ENCODE data around the gene AAGAB. TPM values are rescaled to one million over a fixed set of nuclear protein-coding genes. Genes with fewer than 3 reads are reported as not detected.

Gene AAGAB
- polyA plus RNA-seq, 1 donor = 31.1 TPM

GRCh38 chr15:67173786-67174185 is 80.7 kb downstream of the AAGAB start:
- no peak overlapping the region for H3K4me3 ChIP-seq (ENCODE audit: low read length)
- no peaks in the 10 kb centered on the region for H3K9me3 ChIP-seq (ENCODE audit: control insufficient read depth, low read depth, low read length)
- H3K27me3 ChIP-seq (ENCODE audit: control insufficient read depth, insufficient read depth, low read length) = no peaks in the 10 kb centered on the region
- WGBS (ENCODE audit: insufficient coverage, low lambda C conversion rate) = 90% methylated on average over 2 of the region's 8 CpGs
- H3K36me3 ChIP-seq (ENCODE audit: control insufficient read depth, insufficient read depth, low read length) = peaks cover 67% of the 10 kb centered on the region
- no peak overlapping the region for H3K27ac ChIP-seq (ENCODE audit: low read length)
- no peak for DNase-seq
- H3K4me1 ChIP-seq (ENCODE audit: control insufficient read depth, insufficient read depth, low read length) = peaks cover 4% of the 10 kb centered on the region

- no CpG with 5 or more reads among the region's 8 CpGs for WGBS (ENCODE audit: insufficient coverage, low lambda C conversion rate)
- DNase-seq = no peak
- Histone ChIP-seq H3K4me1 (ENCODE audit: control insufficient read depth, insufficient read depth, low read length) (peaks cover 4% of the 10 kb centered on the region), H3K27ac (ENCODE audit: low read length) (no peak overlapping the region), H3K4me3 (ENCODE audit: low read length) (no peak overlapping the region), H3K27me3 (ENCODE audit: control insufficient read depth, insufficient read depth, low read length) (no peaks in the 10 kb centered on the region), H3K9me3 (ENCODE audit: control insufficient read depth, low read depth, low read length) (no peaks in the 10 kb centered on the region), H3K36me3 (ENCODE audit: control insufficient read depth, insufficient read depth, low read length) (peaks cover 69% of the 10 kb centered on the region)
Measured at GRCh38 chr15:67173005-67173404, 81.5 kb downstream of the AAGAB start.

- H3K36me3 ChIP-seq (ENCODE audit: control insufficient read depth, insufficient read depth, low read length) = peaks cover 72% of the 10 kb centered on the region
- DNase-seq = no peak
- H3K9me3 ChIP-seq (ENCODE audit: control insufficient read depth, low read depth, low read length) = no peaks in the 10 kb centered on the region
- no peak overlapping the region for H3K27ac ChIP-seq (ENCODE audit: low read length)
- peaks cover 4% of the 10 kb centered on the region for H3K4me1 ChIP-seq (ENCODE audit: control insufficient read depth, insufficient read depth, low read length)
- no CpG with 5 or more reads among the region's 6 CpGs for WGBS (ENCODE audit: insufficient coverage, low lambda C conversion rate)
- no peak overlapping the region for H3K4me3 ChIP-seq (ENCODE audit: low read length)
- no peaks in the 10 kb centered on the region for H3K27me3 ChIP-seq (ENCODE audit: control insufficient read depth, insufficient read depth, low read length)
Measured at GRCh38 chr15:67172172-67172571, 82.3 kb downstream of the AAGAB start.

- no peaks in the 10 kb centered on the region for H3K27me3 ChIP-seq (ENCODE audit: control insufficient read depth, insufficient read depth, low read length)
- no peak for DNase-seq
- H3K9me3 ChIP-seq (ENCODE audit: control insufficient read depth, low read depth, low read length) = no peaks in the 10 kb centered on the region
- 100% methylated on average over 2 of the region's 4 CpGs for whole genome bisulfite sequencing (ENCODE audit: insufficient coverage, low lambda C conversion rate)
- H3K4me1 ChIP-seq (ENCODE audit: control insufficient read depth, insufficient read depth, low read length) = peaks cover 4% of the 10 kb centered on the region
- no peak overlapping the region for H3K27ac ChIP-seq (ENCODE audit: low read length)
- H3K36me3 ChIP-seq (ENCODE audit: control insufficient read depth, insufficient read depth, low read length) = peaks cover 73% of the 10 kb centered on the region
- no peak overlapping the region for H3K4me3 ChIP-seq (ENCODE audit: low read length)
Measured at GRCh38 chr15:67171471-67171870, 83.0 kb downstream of the AAGAB start.

- no peaks in the 10 kb centered on the region for H3K9me3 ChIP-seq (ENCODE audit: control insufficient read depth, low read depth, low read length)
- no peak overlapping the region for H3K27ac ChIP-seq (ENCODE audit: low read length)
- WGBS (ENCODE audit: insufficient coverage, low lambda C conversion rate) = no CpG with 5 or more reads among the region's 12 CpGs
- DNase-seq = no peak
- H3K36me3 ChIP-seq (ENCODE audit: control insufficient read depth, insufficient read depth, low read length) = peaks cover 84% of the 10 kb centered on the region
- H3K27me3 ChIP-seq (ENCODE audit: control insufficient read depth, insufficient read depth, low read length) = no peaks in the 10 kb centered on the region
- H3K4me1 ChIP-seq (ENCODE audit: control insufficient read depth, insufficient read depth, low read length) = no peaks in the 10 kb centered on the region
- H3K4me3 ChIP-seq (ENCODE audit: low read length) = no peak overlapping the region
Measured at GRCh38 chr15:67170143-67170925, 84.1 kb downstream of the AAGAB start.

GRCh38 chr15:67168694-67169093 is 85.8 kb downstream of the AAGAB start:
- no peak for DNase-seq
- Histone ChIP-seq H3K36me3 (ENCODE audit: control insufficient read depth, insufficient read depth, low read length) (peaks cover 80% of the 10 kb centered on the region), H3K4me3 (ENCODE audit: low read length) (no peak overlapping the region), H3K27ac (ENCODE audit: low read length) (no peak overlapping the region), H3K27me3 (ENCODE audit: control insufficient read depth, insufficient read depth, low read length) (no peaks in the 10 kb centered on the region), H3K9me3 (ENCODE audit: control insufficient read depth, low read depth, low read length) (no peaks in the 10 kb centered on the region), H3K4me1 (ENCODE audit: control insufficient read depth, insufficient read depth, low read length) (peaks cover 5% of the 10 kb centered on the region)
- no CpG with 5 or more reads among the region's 6 CpGs for WGBS (ENCODE audit: insufficient coverage, low lambda C conversion rate)

- no peak overlapping the region for H3K4me3 ChIP-seq (ENCODE audit: low read length)
- H3K9me3 ChIP-seq (ENCODE audit: control insufficient read depth, low read depth, low read length) = no peaks in the 10 kb centered on the region
- no peak for DNase-seq
- peaks cover 70% of the 10 kb centered on the region for H3K36me3 ChIP-seq (ENCODE audit: control insufficient read depth, insufficient read depth, low read length)
- H3K27ac ChIP-seq (ENCODE audit: low read length) = no peak overlapping the region
- no peaks in the 10 kb centered on the region for H3K27me3 ChIP-seq (ENCODE audit: control insufficient read depth, insufficient read depth, low read length)
- WGBS (ENCODE audit: insufficient coverage, low lambda C conversion rate) = no CpG with 5 or more reads among the region's 4 CpGs
- peaks cover 7% of the 10 kb centered on the region for H3K4me1 ChIP-seq (ENCODE audit: control insufficient read depth, insufficient read depth, low read length)
Measured at GRCh38 chr15:67167091-67167490, 87.4 kb downstream of the AAGAB start.

GRCh38 chr15:67166280-67167009 is 88.0 kb downstream of the AAGAB start:
- no peak overlapping the region for H3K4me3 ChIP-seq (ENCODE audit: low read length)
- 63% methylated on average over 2 of the region's 13 CpGs for WGBS (ENCODE audit: insufficient coverage, low lambda C conversion rate)
- H3K4me1 ChIP-seq (ENCODE audit: control insufficient read depth, insufficient read depth, low read length) = peaks cover 12% of the 10 kb centered on the region
- peaks cover 64% of the 10 kb centered on the region for H3K36me3 ChIP-seq (ENCODE audit: control insufficient read depth, insufficient read depth, low read length)
- DNase-seq = no peak
- H3K27me3 ChIP-seq (ENCODE audit: control insufficient read depth, insufficient read depth, low read length) = no peaks in the 10 kb centered on the region
- H3K27ac ChIP-seq (ENCODE audit: low read length) = no peak overlapping the region
- H3K9me3 ChIP-seq (ENCODE audit: control insufficient read depth, low read depth, low read length) = no peaks in the 10 kb centered on the region

GRCh38 chr15:67165254-67166253 is 88.9 kb downstream of the AAGAB start:
- WGBS (ENCODE audit: insufficient coverage, low lambda C conversion rate) = no CpG with 5 or more reads among the region's 34 CpGs
- Histone ChIP-seq H3K9me3 (ENCODE audit: control insufficient read depth, low read depth, low read length) (no peaks in the 10 kb centered on the region), H3K4me3 (ENCODE audit: low read length) (no peak overlapping the region), H3K4me1 (ENCODE audit: control insufficient read depth, insufficient read depth, low read length) (peaks cover 15% of the 10 kb centered on the region), H3K36me3 (ENCODE audit: control insufficient read depth, insufficient read depth, low read length) (peaks cover 60% of the 10 kb centered on the region), H3K27ac (ENCODE audit: low read length) (no peak overlapping the region), H3K27me3 (ENCODE audit: control insufficient read depth, insufficient read depth, low read length) (no peaks in the 10 kb centered on the region)
- DNase-seq = no peak

- H3K4me3 ChIP-seq (ENCODE audit: low read length) = no peak overlapping the region
- H3K4me1 ChIP-seq (ENCODE audit: control insufficient read depth, insufficient read depth, low read length) = peaks cover 15% of the 10 kb centered on the region
- peaks cover 53% of the 10 kb centered on the region for H3K36me3 ChIP-seq (ENCODE audit: control insufficient read depth, insufficient read depth, low read length)
- WGBS (ENCODE audit: insufficient coverage, low lambda C conversion rate) = no CpG with 5 or more reads among the region's 17 CpGs
- no peaks in the 10 kb centered on the region for H3K9me3 ChIP-seq (ENCODE audit: control insufficient read depth, low read depth, low read length)
- no peaks in the 10 kb centered on the region for H3K27me3 ChIP-seq (ENCODE audit: control insufficient read depth, insufficient read depth, low read length)
- no peak overlapping the region for H3K27ac ChIP-seq (ENCODE audit: low read length)
- DNase-seq = no peak
Measured at GRCh38 chr15:67164811-67165253, 89.6 kb downstream of the AAGAB start.
